IMR-90 (cell line): ENCODE data around the gene TEAD4. TPM values are rescaled to one million over a fixed set of nuclear protein-coding genes. Genes with fewer than 3 reads are reported as not detected.

ENCODE experiments used
- ATAC-seq: fragments of 200-7000 bp; cut with Tn5 transposase; 2 replicates; pipeline ENCODE4 v1.9.1; 2020; ENCODE audit warnings: low read depth, mild to moderate bottlenecking, moderate library complexity
- BruUV-seq: library from RNA; stranded (reverse); fragments of 400-500 nt; replicated peaks from 2 replicates; lab custom pipeline; 2021; lab: Mats Ljungman, UMichigan
- CTCF ChIA-PET: fragments of 300-600 bp; formaldehyde crosslinking; extraction: SDS; loops from one replicate; lab custom pipeline; 2021; ENCODE audit warnings: antibody characterized with exemption; lab: Yijun Ruan, JAX
- POLR2A ChIA-PET: fragments of 300-600 bp; sonication (Branson Sonifier 250); formaldehyde crosslinking; loops from one replicate; lab custom pipeline; 2022; ENCODE audit warnings: antibody characterized with exemption; ENCODE audit not compliant: unreplicated experiment; lab: Charles Lee
- DNase-seq: peaks from one replicate; pipeline ENCODE4 v3.0.0; 2013
- H2AFZ ChIP-seq: replicated peaks from 2 replicates; pipeline ENCODE3; 2013; ENCODE audit warnings: low read length, mild to moderate bottlenecking; ENCODE audit not compliant: poor library complexity
- H2AK5ac ChIP-seq: 2 replicates; pipeline ENCODE4 v1.6.1; 2013; ENCODE audit warnings: low read depth, low read length, inconsistent platforms
- H2AK9ac ChIP-seq: replicated peaks from 2 replicates; pipeline ENCODE3; 2013; ENCODE audit warnings: mild to moderate bottlenecking, low read depth, low read length, moderate library complexity; ENCODE audit not compliant: poor library complexity
- H2BK120ac ChIP-seq: 2 replicates; pipeline ENCODE4 v1.6.1; 2013; ENCODE audit warnings: low read depth, low read length, inconsistent platforms
- H2BK15ac ChIP-seq: 3 replicates; pipeline ENCODE4 v1.6.1; 2013; ENCODE audit warnings: low read depth, low read length, inconsistent platforms
- H2BK20ac ChIP-seq: 2 replicates; pipeline ENCODE4 v1.6.1; 2013; ENCODE audit warnings: low read depth, mild to moderate bottlenecking, inconsistent platforms, low read length, moderate library complexity
- H2BK5ac ChIP-seq: 2 replicates; pipeline ENCODE4 v1.6.1; 2013; ENCODE audit warnings: mild to moderate bottlenecking, low read depth, low read length, inconsistent platforms; ENCODE audit not compliant: poor library complexity, severe bottlenecking
- H3K14ac ChIP-seq: replicated peaks from 2 replicates; pipeline ENCODE4 v1.6.1; 2013; ENCODE audit warnings: low read depth, low read length, inconsistent platforms
- H3K18ac ChIP-seq: 2 replicates; pipeline ENCODE4 v1.6.1; 2013; ENCODE audit warnings: low read depth, low read length, control low read depth
- H3K23ac ChIP-seq: 2 replicates; pipeline ENCODE4 v1.6.1; 2013; ENCODE audit warnings: low read depth, low read length, inconsistent platforms
- H3K27ac ChIP-seq: 2 replicates; pipeline ENCODE4 v1.5.1; 2013; ENCODE audit warnings: mild to moderate bottlenecking, control low read depth, low read length; ENCODE audit not compliant: insufficient read depth
- H3K27me3 ChIP-seq: 2 replicates; pipeline ENCODE4 v1.6.1; 2013; ENCODE audit warnings: low read length; ENCODE audit not compliant: control insufficient read depth, insufficient read depth
- H3K36me3 ChIP-seq: 2 replicates; pipeline ENCODE4 v1.6.1; 2013; ENCODE audit warnings: low read length, mixed read lengths; ENCODE audit not compliant: control insufficient read depth, insufficient read depth
- H3K4ac ChIP-seq: 2 replicates; pipeline ENCODE4 v1.6.1; 2013; ENCODE audit warnings: low read depth, low read length, inconsistent platforms
- H3K4me1 ChIP-seq: 2 replicates; pipeline ENCODE4 v1.6.1; 2013; ENCODE audit warnings: low read length, mixed read lengths; ENCODE audit not compliant: control insufficient read depth, insufficient read depth
- H3K4me2 ChIP-seq: 2 replicates; pipeline ENCODE4 v1.6.1; 2013; ENCODE audit warnings: low read depth, mild to moderate bottlenecking, control low read depth, low read length, moderate library complexity
- H3K4me3 ChIP-seq: 2 replicates; pipeline ENCODE4 v1.5.1; 2013; ENCODE audit warnings: low read depth, mild to moderate bottlenecking, control low read depth, low read length, moderate library complexity; ENCODE audit not compliant: insufficient read depth
- H3K56ac ChIP-seq: 2 replicates; pipeline ENCODE4 v1.6.1; 2013; ENCODE audit warnings: low read length, inconsistent platforms; ENCODE audit not compliant: insufficient read depth; ENCODE audit errors: extremely low read depth
- H3K79me1 ChIP-seq, 2 experiments: 2 replicates each; pipeline ENCODE4 v1.6.1; 2013; ENCODE audit warnings: low read length in 2 of 2, inconsistent platforms in 1 of 2, low read depth in 1 of 2
- H3K9ac ChIP-seq: 2 replicates; pipeline ENCODE4 v1.6.1; 2013; ENCODE audit warnings: low read depth, low read length, control low read depth
- H3K9me1 ChIP-seq: 2 replicates; pipeline ENCODE4 v1.6.1; 2013; ENCODE audit warnings: low read length, inconsistent platforms; ENCODE audit not compliant: insufficient read depth
- H3K9me3 ChIP-seq: 2 replicates; pipeline ENCODE4 v1.6.1; 2013; ENCODE audit warnings: low read length; ENCODE audit not compliant: control insufficient read depth, insufficient read depth
- H4K20me1 ChIP-seq: 2 replicates; pipeline ENCODE4 v1.6.1; 2013; ENCODE audit warnings: low read length, inconsistent platforms; ENCODE audit not compliant: insufficient read depth
- H4K5ac ChIP-seq: 2 replicates; pipeline ENCODE4 v1.6.1; 2013; ENCODE audit warnings: mild to moderate bottlenecking, low read depth, low read length, control low read depth
- H4K8ac ChIP-seq, 2 experiments: 2 replicates each; pipeline ENCODE4 v1.6.1; 2013; ENCODE audit warnings: low read depth in 2 of 2, low read length in 2 of 2, control low read depth in 1 of 2, inconsistent platforms in 1 of 2
- H4K91ac ChIP-seq: 2 replicates; pipeline ENCODE4 v1.6.1; 2013; ENCODE audit warnings: low read depth, low read length, inconsistent platforms; ENCODE audit not compliant: insufficient read depth
- BHLHE40 ChIP-seq: fragments of 150-350 bp; IDR thresholded peaks from 2 replicates; pipeline ENCODE4 v1.6.1; 2016; ENCODE audit warnings: mild to moderate bottlenecking, low read depth, low read length
- CEBPB ChIP-seq: IDR thresholded peaks from 2 replicates; pipeline ENCODE4 v1.6.1; 2012; ENCODE audit warnings: low read depth, low read length, improper control_type of control experiment
- CHD1 ChIP-seq: IDR thresholded peaks from 2 replicates; pipeline ENCODE4 v1.6.1; 2012; ENCODE audit warnings: low read depth, low read length, improper control_type of control experiment
- CTCF ChIP-seq: conservative IDR thresholded peaks from 2 replicates; pipeline ENCODE4 v1.5.1; 2012; ENCODE audit warnings: mild to moderate bottlenecking, low read depth, low read length, improper control_type of control experiment
- ELK1 ChIP-seq: fragments of 150-350 bp; IDR thresholded peaks from 2 replicates; pipeline ENCODE4 v1.6.1; 2016; ENCODE audit warnings: low read depth, mild to moderate bottlenecking, low read length, moderate library complexity, borderline replicate concordance
- MAZ ChIP-seq: IDR thresholded peaks from 2 replicates; pipeline ENCODE4 v1.6.1; 2012; ENCODE audit warnings: low read depth, mild to moderate bottlenecking, low read length, improper control_type of control experiment, moderate library complexity, borderline replicate concordance
- MXI1 ChIP-seq: IDR thresholded peaks from 2 replicates; pipeline ENCODE4 v1.6.1; 2012; ENCODE audit warnings: low read depth, mild to moderate bottlenecking, low read length, moderate library complexity, borderline replicate concordance
- RAD21 ChIP-seq: IDR thresholded peaks from 2 replicates; pipeline ENCODE4 v1.6.1; 2012; ENCODE audit warnings: low read length, improper control_type of control experiment
- RCOR1 ChIP-seq: IDR thresholded peaks from 2 replicates; pipeline ENCODE4 v1.6.1; 2012; ENCODE audit warnings: mild to moderate bottlenecking, low read length, improper control_type of control experiment; ENCODE audit not compliant: insufficient replicate concordance
- RFX5 ChIP-seq: IDR thresholded peaks from 2 replicates; pipeline ENCODE4 v1.8.0; 2012; ENCODE audit warnings: low read depth, mild to moderate bottlenecking, low read length, moderate library complexity
- USF2 ChIP-seq: fragments of 150-350 bp; IDR thresholded peaks from 2 replicates; pipeline ENCODE4 v1.6.1; 2017; ENCODE audit warnings: mild to moderate bottlenecking, antibody characterized with exemption, low read length, low read depth
- WGBS, 2 experiments: methylation state at CpG; one replicate each; pipeline versions ENCODE4 v1.1.5 to v1.1.7; 2013; ENCODE audit warnings: missing lambda C conversion rate in 2 of 2; ENCODE audit not compliant: insufficient read length in 1 of 2; ENCODE audit errors: extremely low coverage in 2 of 2; 5-methylcytosine and 5-hydroxymethylcytosine counted together
- dilution Hi-C: fragments of 300-500 bp; cut with HindIII; formaldehyde crosslinking; loops from one replicate; pipeline ENCODE4 v1.14.3; 2018; ENCODE audit warnings: low sequenced_read_pairs; ENCODE audit not compliant: unreplicated experiment
- in situ Hi-C: fragments of 300-500 bp; cut with MboI; formaldehyde crosslinking; loops from 3 replicates; pipeline ENCODE4 v1.14.3; 2019; ENCODE audit warnings: low sequenced_read_pairs, inconsistent platforms, mixed read lengths
- intact Hi-C: fragments of 100-400 bp; cut with micrococcal nuclease; formaldehyde crosslinking; loops from 2 replicates; pipeline ENCODE4 v1.10.0; 2022
- polyA plus RNA-seq, 3 experiments: library from polyadenylated mRNA; depleted of rRNA; stranded (reverse); fragments of >200 nt; gene quantifications; 2 replicates each; pipeline ENCODE4 v1.2.3, GENCODE V29; 2012; ENCODE audit warnings: low replicate concordance in 1 of 3
- total RNA-seq: library from RNA; depleted of rRNA; stranded (reverse); fragments of >200 nt; gene quantifications from 2 replicates; pipeline ENCODE4 v1.2.3, GENCODE V29; 2012

The TEAD4 gene
- total and polyA plus RNA-seq, 2 of the 4 experiments (the other 2 are of a cell fraction), result 8.8 to 24.9 TPM

- in situ Hi-C loops, result loop anchor here (10.0 kb wide), 1 partner anchor 177 kb away; the partner anchor contains the start of gene TEX52
These were observed 73.0 kb downstream of the TEAD4 start for GRCh38 chr12:3032161-3032560.

More at GRCh38 chr12:3032161-3032560, 73.0 kb downstream of the TEAD4 start:
- H3K14ac ChIP-seq, result no peak overlapping the region
- peaks cover 3% of the 10 kb centered on the region; the same call in 1 of the 2 replicates for H3K4me1 ChIP-seq
- H2BK120ac ChIP-seq, result no peak overlapping the region
- no peaks in the 10 kb centered on the region; the same call in 1 of the 2 replicates for H3K9me1 ChIP-seq
- no peaks in the 10 kb centered on the region for H4K20me1 ChIP-seq
- H4K91ac ChIP-seq, result no peak overlapping the region
- no peak overlapping the region for H2AFZ ChIP-seq
- ChIA-PET POLR2A (interaction anchor here (0.5 kb wide), 1 partner anchor 11 kb away, joined by 4 read pairs; no protein-coding TSS in a partner anchor), CTCF (no interaction called here)
- dilution Hi-C loops, result no loop called here
- intact Hi-C loops, result no loop called here
- H2BK5ac ChIP-seq, result no peak overlapping the region
- H3K27ac ChIP-seq, result no peak overlapping the region
- H3K36me3 ChIP-seq, result peaks cover 8% of the 10 kb centered on the region
- no peak overlapping the region for H2BK15ac ChIP-seq
- H3K9me3 ChIP-seq, result no peaks in the 10 kb centered on the region
- H3K4me2 ChIP-seq, result no peak overlapping the region
- no peak overlapping the region for H2AK5ac ChIP-seq
- H2BK20ac ChIP-seq, result no peak overlapping the region
- 87% methylated on average over 11 of the region's 12 CpGs; no CpG with 5 or more reads in 1 of the 2 experiments for WGBS, 2 experiments
- H4K5ac ChIP-seq, result no peak overlapping the region
- H3K9ac ChIP-seq, result no peak overlapping the region
- ATAC-seq, result no peak
- H3K56ac ChIP-seq, result no peak overlapping the region
- H3K23ac ChIP-seq, result no peak overlapping the region
- no TSS peak for BruUV-seq
- H2AK9ac ChIP-seq, result peak overlapping the region; percentile 53
- H3K79me1 ChIP-seq, result no peaks in the 10 kb centered on the region; a peak in 1 of 4 replicates
- H3K4ac ChIP-seq, result no peak overlapping the region
- TF ChIP-seq ELK1, result no peak
- TF ChIP-seq RCOR1, result no peak
- no peak for TF ChIP-seq RFX5
- TF ChIP-seq USF2, result no peak
- TF ChIP-seq RAD21, result no peak
- TF ChIP-seq CTCF, result no peak
- TF ChIP-seq BHLHE40, result no peak
- no peak for TF ChIP-seq MXI1
- no peak for TF ChIP-seq CEBPB
- TF ChIP-seq CHD1, result no peak
- no peak for TF ChIP-seq MAZ
- no peak overlapping the region for H3K4me3 ChIP-seq
- H3K27me3 ChIP-seq, result no peaks in the 10 kb centered on the region
- no peak for DNase-seq
- no peak overlapping the region for H3K18ac ChIP-seq
- no peak overlapping the region for H4K8ac ChIP-seq
